Peyer's patch (tissue), 4 donors: ENCODE data around the gene ANXA3.

Source experiments
- POLR2A ChIP-seq, 2 donors: fragments of 450-650 bp; IDR thresholded peaks; one replicate each; pipeline ENCODE4 v1.5.1; 2017; ENCODE audit warnings: antibody characterized with exemption in 2 of 2, mild to moderate bottlenecking in 2 of 2, moderate library complexity in 2 of 2
- TF ChIP-seq, protein P1 (sequence below), 6 experiments: fragments of 450-650 bp in 4 of 6; fragments of 200-600 bp in 2 of 6; sonication (generic) in 1 of 6; IDR thresholded peaks; one replicate each; pipeline ENCODE4 v1.5.1; 2017 to 2019; ENCODE audit warnings: antibody characterized with exemption in 6 of 6, mild to moderate bottlenecking in 3 of 6, moderate library complexity in 1 of 6

DNA sequence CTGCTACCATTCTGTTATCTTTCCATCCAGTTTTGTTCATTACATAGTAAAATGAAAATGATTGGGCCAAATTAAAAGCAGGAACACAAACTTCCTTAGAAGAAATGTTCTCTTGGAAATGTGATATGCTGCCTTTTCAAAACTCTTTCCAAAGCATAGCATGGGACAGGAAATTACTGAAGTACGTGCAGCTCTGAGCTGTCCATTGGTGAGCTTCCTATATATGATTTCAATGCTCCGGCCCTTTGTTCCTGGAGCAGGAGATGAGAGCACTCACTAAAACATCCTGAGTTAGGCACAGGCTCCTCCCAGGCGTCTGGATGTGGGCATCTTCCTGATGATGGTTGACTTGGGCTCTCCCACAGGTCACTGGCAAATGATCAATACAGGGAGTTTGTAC lies 33.0 kb upstream of the ANXA3 start:
- TF ChIP-seq, protein P1, sequence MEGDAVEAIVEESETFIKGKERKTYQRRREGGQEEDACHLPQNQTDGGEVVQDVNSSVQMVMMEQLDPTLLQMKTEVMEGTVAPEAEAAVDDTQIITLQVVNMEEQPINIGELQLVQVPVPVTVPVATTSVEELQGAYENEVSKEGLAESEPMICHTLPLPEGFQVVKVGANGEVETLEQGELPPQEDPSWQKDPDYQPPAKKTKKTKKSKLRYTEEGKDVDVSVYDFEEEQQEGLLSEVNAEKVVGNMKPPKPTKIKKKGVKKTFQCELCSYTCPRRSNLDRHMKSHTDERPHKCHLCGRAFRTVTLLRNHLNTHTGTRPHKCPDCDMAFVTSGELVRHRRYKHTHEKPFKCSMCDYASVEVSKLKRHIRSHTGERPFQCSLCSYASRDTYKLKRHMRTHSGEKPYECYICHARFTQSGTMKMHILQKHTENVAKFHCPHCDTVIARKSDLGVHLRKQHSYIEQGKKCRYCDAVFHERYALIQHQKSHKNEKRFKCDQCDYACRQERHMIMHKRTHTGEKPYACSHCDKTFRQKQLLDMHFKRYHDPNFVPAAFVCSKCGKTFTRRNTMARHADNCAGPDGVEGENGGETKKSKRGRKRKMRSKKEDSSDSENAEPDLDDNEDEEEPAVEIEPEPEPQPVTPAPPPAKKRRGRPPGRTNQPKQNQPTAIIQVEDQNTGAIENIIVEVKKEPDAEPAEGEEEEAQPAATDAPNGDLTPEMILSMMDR (IDR thresholded peaks at IDR 0.05), result no peak
- no peak for TF ChIP-seq POLR2A (IDR thresholded peaks at IDR 0.05)
